Neural progenitor cell (in vitro differentiated cells): Measurements from ENCODE around the gene NDOR1.

Source experiments
- CTCF ChIP-seq: fragments of 200-600 bp; sonication (generic); IDR thresholded peaks from 2 replicates; pipeline ENCODE4 v1.5.1; 2017; ENCODE audit warnings: antibody characterized with exemption, mild to moderate bottlenecking
- EZH2phosphoT487 ChIP-seq: fragments of 200-600 bp; sonication (generic); IDR thresholded peaks from 2 replicates; pipeline ENCODE4 v1.6.1; 2017; ENCODE audit warnings: antibody characterized with exemption

GRCh38 chr9:137223078-137223970, 17.8 kb downstream of the NDOR1 start:
- TF ChIP-seq CTCF (no peak), EZH2phosphoT487 (peak; percentile 3)
